Activated naive CD4-positive, alpha-beta T cell treated with anti-CD3 and anti-CD28 coated beads, Interleukin-2, amount 50 U/mL, for 24 hours (primary cell): Measurements from ENCODE around the gene DNAI4.
"Not testable (repeated sequence)": the region's sequence is repeated elsewhere in the genome, so short reads cannot be mapped to it uniquely, and the experiment has no call there.

Experiments used
- H3K27ac Mint-ChIP-seq: one replicate; pipeline ENCODE4 v1.8.0; 2021; ENCODE audit warnings: mild to moderate bottlenecking, mixed read lengths
- H3K27me3 Mint-ChIP-seq: one replicate; pipeline ENCODE4 v1.8.0; 2021; ENCODE audit warnings: mixed read lengths
- H3K36me3 Mint-ChIP-seq: one replicate; pipeline ENCODE4 v1.8.0; 2021; ENCODE audit warnings: mixed read lengths
- H3K4me1 Mint-ChIP-seq: one replicate; pipeline ENCODE4 v1.8.0; 2021; ENCODE audit warnings: mixed read lengths
- H3K4me3 Mint-ChIP-seq: one replicate; pipeline ENCODE4 v1.8.0; 2021; ENCODE audit warnings: mild to moderate bottlenecking, mixed read lengths
- H3K9me3 Mint-ChIP-seq: one replicate; pipeline ENCODE4 v1.8.0; 2021; ENCODE audit warnings: mixed read lengths

DNAI4 gene

DNA sequence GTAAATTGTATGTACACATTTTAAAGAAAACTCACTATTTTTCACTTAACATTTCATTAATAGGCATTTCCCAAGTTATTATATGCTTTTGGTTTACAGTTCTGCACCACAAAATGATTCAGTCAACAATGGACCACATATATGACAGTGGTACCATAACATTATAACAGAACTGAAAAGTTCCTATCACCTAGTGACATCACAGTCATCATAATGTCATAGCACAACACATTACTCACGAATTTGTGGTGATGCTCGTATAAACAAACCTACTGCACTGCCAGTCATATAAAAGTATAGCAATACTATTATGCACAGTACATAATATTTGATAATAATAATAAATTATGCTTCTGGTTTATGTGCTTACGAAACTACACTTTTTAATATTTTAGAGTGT is 30.9 kb downstream of the DNAI4 start:
- no peak overlapping the region for H3K4me3 Mint-ChIP-seq
- H3K36me3 Mint-ChIP-seq: no peaks in the 10 kb centered on the region
- no peaks in the 10 kb centered on the region for H3K9me3 Mint-ChIP-seq
- H3K4me1 Mint-ChIP-seq: no peaks in the 10 kb centered on the region
- H3K27me3 Mint-ChIP-seq: no peaks in the 10 kb centered on the region
- no peak overlapping the region for H3K27ac Mint-ChIP-seq

DNA sequence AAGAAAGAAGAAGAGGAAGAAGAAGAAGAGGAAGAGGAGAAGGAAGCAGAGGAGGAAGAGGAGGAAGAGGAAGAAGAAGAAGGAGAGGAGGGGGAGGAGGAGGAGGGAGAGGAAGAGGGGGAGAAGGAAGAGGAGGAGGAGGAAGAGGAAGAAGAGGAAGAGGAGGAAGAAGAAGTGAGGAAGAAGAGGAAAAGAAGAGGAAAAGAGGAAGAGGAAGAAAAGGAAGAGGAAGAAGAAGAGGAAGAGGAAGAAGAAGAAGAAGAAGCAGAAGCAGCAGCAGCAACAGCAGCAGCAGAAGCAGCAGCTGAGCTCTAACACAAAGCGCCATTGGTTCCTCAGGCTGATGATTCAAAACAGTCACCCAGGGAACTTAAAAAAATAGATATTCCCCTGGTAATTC is 34.0 kb downstream of the DNAI4 start:
- no peaks in the 10 kb centered on the region for H3K27me3 Mint-ChIP-seq
- H3K4me1 Mint-ChIP-seq: no peaks in the 10 kb centered on the region
- no peak overlapping the region for H3K27ac Mint-ChIP-seq
- no peaks in the 10 kb centered on the region for H3K36me3 Mint-ChIP-seq
- H3K9me3 Mint-ChIP-seq: no peaks in the 10 kb centered on the region
- no peak overlapping the region for H3K4me3 Mint-ChIP-seq

DNA sequence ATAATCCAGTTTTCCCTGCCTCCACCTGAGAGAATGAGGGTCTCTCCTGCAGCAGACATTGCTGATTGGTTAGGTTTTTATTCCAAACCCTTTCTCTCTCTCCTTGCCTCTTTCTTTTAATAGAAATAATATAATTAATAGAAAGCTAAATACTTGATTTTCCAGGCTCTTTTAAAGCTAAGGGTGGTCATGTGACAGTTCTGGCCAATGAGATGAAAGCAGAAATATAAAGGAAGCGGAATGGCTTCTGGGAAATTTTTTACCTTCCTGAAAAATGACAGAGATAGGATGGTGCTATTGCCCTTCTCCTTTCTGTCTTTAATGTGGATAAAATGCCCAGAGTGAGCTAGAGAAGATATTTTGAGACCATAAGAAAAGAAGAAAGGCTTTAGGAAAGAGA is 35.6 kb downstream of the DNAI4 start:
- Mint-ChIP-seq H3K27me3 (no peaks in the 10 kb centered on the region), H3K27ac (no peak overlapping the region), H3K9me3 (no peaks in the 10 kb centered on the region), H3K4me1 (no peaks in the 10 kb centered on the region), H3K4me3 (no peak overlapping the region), H3K36me3 (no peaks in the 10 kb centered on the region)

DNA sequence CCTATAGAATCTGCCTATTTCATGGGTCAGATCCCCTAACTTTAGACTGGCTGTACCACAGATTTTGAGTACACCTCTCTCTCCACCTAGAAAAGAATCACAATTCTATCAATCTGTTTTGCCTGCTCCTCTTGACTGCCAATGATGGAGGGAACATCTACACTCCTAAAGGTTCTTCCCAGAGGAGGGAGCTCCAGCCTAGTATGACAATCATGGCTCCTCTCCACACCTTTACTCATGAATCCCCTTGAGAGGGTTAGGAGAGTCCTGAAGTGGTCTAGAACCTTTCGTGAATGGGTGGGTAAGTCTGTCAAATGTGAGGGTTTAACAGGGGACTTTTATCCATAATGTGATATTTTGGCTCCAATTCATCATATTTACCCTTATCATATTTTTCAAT is 48.0 kb downstream of the DNAI4 start:
- no peak overlapping the region for H3K4me3 Mint-ChIP-seq
- H3K4me1 Mint-ChIP-seq: no peaks in the 10 kb centered on the region
- peaks cover 5% of the 10 kb centered on the region for H3K36me3 Mint-ChIP-seq
- H3K9me3 Mint-ChIP-seq: peaks cover 13% of the 10 kb centered on the region
- no peak overlapping the region for H3K27ac Mint-ChIP-seq
- no peaks in the 10 kb centered on the region for H3K27me3 Mint-ChIP-seq

DNA sequence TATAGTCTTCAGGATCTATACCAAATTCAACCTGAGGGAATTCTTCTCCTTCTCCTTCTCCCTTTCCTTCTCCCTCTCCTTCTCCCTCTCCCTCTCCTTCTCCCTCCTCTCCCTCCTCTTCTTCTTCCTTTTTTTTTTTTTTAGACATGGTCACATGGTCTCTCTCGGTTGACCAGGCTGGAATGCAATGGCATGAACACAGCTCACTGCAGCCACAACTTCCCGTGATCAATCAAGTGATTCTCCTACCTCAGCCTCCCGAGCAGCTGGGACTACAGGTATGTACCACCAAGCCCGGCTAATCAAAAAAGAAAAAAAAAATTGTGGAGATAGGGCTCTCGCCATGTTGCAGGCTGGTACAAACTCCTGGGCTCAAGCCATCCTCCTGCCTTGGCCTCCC is 51.5 kb downstream of the DNAI4 start:
- Mint-ChIP-seq H3K27ac (no peak overlapping the region), H3K27me3 (no peaks in the 10 kb centered on the region), H3K36me3 (no peaks in the 10 kb centered on the region)

DNA sequence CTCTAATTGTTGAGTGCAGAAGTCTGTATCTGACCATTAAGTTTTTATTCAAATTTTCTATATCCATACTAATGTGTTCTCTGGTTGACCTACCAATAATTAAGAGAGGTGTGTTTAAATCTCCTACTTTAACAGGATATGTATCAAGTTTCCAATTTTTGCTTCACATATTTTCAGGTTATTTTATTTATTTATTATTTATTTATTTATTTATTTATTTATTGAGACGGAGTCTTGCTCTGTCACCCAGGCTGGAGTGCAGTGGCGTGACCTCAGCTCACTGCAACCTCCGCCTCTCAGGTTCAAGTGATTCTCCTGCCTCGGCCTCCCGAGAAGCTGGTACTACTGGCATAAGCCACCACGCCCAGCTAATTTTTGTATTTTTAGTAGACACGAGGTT is 52.6 kb downstream of the DNAI4 start:
- H3K27ac Mint-ChIP-seq: not testable (repeated sequence)

More for the DNA sequence above, 51.5 kb downstream of the DNAI4 start:
- Mint-ChIP-seq H3K4me3 (no peak overlapping the region), H3K9me3 (no peaks in the 10 kb centered on the region), H3K4me1 (no peaks in the 10 kb centered on the region)

DNA sequence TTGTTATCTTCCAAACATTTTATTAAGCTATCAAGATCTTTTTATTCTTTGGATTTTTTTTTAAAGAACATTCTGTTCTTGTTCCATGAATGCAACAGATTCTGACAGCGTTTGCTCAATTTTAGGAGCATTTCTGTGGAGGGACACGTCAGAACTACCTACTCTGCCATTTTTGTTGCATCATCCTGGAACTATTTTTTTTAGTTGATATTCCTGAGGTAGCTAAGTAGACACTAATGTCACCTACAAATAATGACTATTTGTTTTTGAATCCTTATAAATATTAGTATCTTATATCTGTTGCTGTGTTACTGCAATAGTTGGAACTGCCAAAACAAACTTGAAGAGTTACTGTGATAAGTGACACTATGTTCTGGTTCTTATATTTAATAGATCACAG is 57.2 kb downstream of the DNAI4 start:
- no peaks in the 10 kb centered on the region for H3K9me3 Mint-ChIP-seq
- no peaks in the 10 kb centered on the region for H3K4me1 Mint-ChIP-seq
- no peaks in the 10 kb centered on the region for H3K36me3 Mint-ChIP-seq
- H3K27me3 Mint-ChIP-seq: no peaks in the 10 kb centered on the region
- H3K4me3 Mint-ChIP-seq: no peak overlapping the region
- H3K27ac Mint-ChIP-seq: no peak overlapping the region

More for the DNA sequence above, 52.6 kb downstream of the DNAI4 start:
- H3K27me3 Mint-ChIP-seq, H3K9me3 Mint-ChIP-seq, H3K4me3 Mint-ChIP-seq, H3K4me1 Mint-ChIP-seq, H3K36me3 Mint-ChIP-seq: not testable (repeated sequence)

DNA sequence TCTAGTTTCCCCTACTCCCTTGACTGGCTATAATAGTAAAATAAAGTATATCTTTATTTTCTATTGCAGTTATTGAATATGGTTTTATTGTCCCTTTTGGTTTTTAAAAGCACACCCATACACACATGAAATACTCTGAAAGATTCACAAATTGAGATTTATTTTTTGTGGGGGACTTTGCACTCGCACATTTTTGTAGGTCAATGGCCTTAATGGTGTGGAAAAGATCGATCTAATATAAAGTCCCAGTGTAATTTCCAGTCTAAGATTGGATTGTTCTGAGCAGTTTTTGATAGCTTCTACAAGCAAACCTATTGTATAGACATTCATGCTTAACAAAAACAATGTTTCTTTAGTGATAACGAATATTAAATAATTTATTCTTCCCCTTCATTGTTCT is 64.1 kb downstream of the DNAI4 start:
- Mint-ChIP-seq H3K27me3 (no peaks in the 10 kb centered on the region), H3K9me3 (no peaks in the 10 kb centered on the region)

DNA sequence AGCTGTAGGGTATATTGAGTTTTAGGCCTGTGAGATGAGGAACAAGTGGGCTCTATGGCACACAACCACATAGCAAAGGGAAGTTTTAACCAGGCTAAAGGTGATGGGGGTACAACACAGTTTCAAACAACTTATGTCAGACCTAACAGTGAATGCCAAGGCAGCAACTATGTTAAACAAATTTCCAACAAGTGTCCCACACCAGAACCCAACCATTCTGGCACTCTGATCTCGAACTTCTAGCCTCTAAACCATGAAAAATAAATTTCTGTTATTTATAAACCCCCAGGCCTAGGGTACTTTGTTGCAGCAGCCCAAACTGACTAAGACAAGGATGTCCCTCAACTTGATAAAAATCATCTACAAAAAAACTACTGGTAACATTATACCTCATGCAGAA is 71.3 kb downstream of the DNAI4 start:
- no peak overlapping the region for H3K4me3 Mint-ChIP-seq
- no peaks in the 10 kb centered on the region for H3K4me1 Mint-ChIP-seq
- peaks cover 15% of the 10 kb centered on the region for H3K9me3 Mint-ChIP-seq
- peaks cover 9% of the 10 kb centered on the region for H3K36me3 Mint-ChIP-seq
- no peak overlapping the region for H3K27ac Mint-ChIP-seq
- H3K27me3 Mint-ChIP-seq: no peaks in the 10 kb centered on the region

More for the DNA sequence above, 64.1 kb downstream of the DNAI4 start:
- no peak overlapping the region for H3K27ac Mint-ChIP-seq
- H3K36me3 Mint-ChIP-seq: no peaks in the 10 kb centered on the region
- no peak overlapping the region for H3K4me3 Mint-ChIP-seq
- no peaks in the 10 kb centered on the region for H3K4me1 Mint-ChIP-seq

DNA sequence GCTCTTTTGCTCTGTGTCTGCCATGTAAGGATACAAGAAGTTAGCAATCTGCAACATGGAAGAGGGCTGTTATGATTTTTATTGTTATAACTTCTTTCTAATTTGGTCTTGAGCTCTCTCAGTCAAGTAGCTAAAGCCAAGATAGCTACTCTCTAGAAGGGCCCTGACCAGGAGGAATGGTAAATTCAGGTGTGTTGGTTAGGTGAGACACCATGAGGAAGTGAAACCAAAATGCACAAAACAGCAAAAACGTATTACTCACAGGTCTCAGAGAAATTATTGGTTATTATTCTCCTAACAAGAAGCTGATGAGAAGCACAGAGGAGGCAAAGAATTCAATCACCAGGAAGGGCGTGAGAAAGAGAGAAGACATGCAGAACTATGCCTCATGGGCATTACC is 71.8 kb downstream of the DNAI4 start:
- H3K27ac Mint-ChIP-seq: no peak overlapping the region
- H3K9me3 Mint-ChIP-seq: peaks cover 15% of the 10 kb centered on the region
- no peak overlapping the region for H3K4me3 Mint-ChIP-seq
- H3K36me3 Mint-ChIP-seq: peaks cover 9% of the 10 kb centered on the region
- no peaks in the 10 kb centered on the region for H3K27me3 Mint-ChIP-seq
- H3K4me1 Mint-ChIP-seq: no peaks in the 10 kb centered on the region

DNA sequence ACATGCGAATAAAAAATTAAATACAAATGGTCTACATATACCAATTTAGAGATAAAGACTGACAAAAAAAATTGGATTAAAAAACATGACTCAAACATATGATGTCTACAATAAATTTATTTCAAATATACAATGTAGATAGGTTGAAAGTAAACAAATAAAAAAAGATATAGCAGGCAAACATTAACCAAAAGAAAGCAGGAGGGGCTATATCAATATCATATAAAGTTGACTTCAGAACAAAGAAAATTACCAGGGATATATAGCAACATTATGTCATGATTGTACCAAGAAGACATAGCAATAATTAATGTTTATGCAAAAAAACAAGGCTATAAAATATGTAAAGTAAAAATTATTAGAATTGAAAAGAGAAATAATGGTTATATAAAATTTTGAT is 73.7 kb downstream of the DNAI4 start:
- Mint-ChIP-seq H3K27me3 (no peaks in the 10 kb centered on the region), H3K4me1 (no peaks in the 10 kb centered on the region), H3K9me3 (peaks cover 15% of the 10 kb centered on the region), H3K36me3 (peaks cover 9% of the 10 kb centered on the region), H3K27ac (no peak overlapping the region), H3K4me3 (no peak overlapping the region)

DNA sequence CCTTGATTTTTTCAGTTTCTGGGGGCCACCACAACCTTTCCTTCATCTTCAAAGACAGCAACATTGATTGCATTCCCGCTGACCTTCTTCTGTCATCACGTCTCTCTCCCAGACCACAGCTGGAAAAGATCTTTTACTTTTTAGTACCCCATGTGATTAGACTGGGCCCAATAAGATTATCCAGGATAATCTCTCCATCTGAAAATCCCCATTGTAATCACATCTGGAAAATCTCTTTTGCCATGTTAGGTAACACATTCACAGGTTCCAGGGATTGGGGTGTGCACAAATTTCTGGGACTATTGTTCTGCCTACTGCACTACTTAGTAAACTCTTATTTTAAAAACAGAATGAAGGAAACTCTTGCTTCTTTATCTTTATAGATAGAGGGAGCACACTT is 76.5 kb downstream of the DNAI4 start:
- Mint-ChIP-seq H3K4me1 (no peaks in the 10 kb centered on the region), H3K4me3 (no peak overlapping the region), H3K27me3 (no peaks in the 10 kb centered on the region), H3K9me3 (peaks cover 15% of the 10 kb centered on the region), H3K27ac (no peak overlapping the region), H3K36me3 (peaks cover 11% of the 10 kb centered on the region)

DNA sequence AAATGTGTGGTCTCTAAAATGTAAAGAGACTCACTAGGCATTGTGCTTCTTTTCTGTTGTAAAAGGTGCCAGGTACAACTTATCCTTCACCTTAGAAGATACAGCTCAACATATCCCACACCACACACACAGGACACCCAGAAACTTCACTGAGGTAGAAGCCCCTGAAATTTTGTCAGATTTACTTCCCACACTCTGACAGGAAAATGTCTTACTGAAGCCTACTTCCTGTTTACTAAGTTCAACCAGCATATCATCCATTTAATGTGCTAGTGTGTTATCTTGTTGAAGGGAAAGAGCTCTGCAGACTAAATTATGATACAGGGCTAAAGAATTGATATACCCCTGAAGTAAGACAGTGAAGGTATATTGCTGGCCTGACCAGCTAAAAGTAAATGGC is 83.7 kb downstream of the DNAI4 start:
- peak overlapping the region; percentile 3 for H3K4me3 Mint-ChIP-seq
- no peaks in the 10 kb centered on the region for H3K27me3 Mint-ChIP-seq
- H3K27ac Mint-ChIP-seq: peak overlapping the region; percentile 74
- peaks cover 4% of the 10 kb centered on the region for H3K9me3 Mint-ChIP-seq
- H3K4me1 Mint-ChIP-seq: peaks cover 16% of the 10 kb centered on the region
- peaks cover 7% of the 10 kb centered on the region for H3K36me3 Mint-ChIP-seq

DNA sequence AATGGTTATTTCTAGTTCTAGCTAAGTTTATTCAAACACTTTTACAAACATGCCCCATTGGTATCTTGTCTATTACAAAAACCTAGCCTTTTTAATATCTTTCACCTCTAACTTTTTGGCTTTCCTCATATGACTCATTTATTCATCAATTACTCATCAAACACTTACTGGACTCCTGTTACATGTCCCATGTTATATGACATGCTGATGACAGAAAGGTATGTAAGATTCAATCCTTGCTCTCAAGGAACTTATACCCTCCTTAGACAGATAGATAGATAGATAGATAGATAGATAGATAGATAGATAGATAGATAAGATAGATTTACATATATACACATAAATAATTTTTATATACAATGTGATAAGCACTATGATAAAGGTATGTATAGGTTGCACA is 89.7 kb downstream of the DNAI4 start:
- H3K4me1 Mint-ChIP-seq: no peaks in the 10 kb centered on the region

DNA sequence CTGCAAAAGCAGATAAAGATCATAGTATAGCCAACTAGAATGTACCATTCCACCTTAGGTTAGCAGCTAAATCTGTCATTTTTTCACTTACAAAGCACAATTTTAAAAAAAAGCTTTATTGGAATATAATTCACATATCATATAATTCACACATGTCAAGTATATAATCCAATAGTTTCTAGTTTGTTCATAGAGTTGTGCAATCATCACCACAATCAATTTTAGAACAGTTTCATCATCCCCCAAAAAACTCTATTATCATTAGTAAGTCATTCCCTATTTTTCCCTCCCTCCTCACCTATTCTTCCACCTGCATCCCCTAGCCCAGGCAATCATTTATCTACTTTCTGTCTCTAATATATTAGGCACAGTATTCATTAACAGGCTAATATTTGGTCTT is 91.5 kb downstream of the DNAI4 start:
- H3K9me3 Mint-ChIP-seq: no peaks in the 10 kb centered on the region
- H3K4me1 Mint-ChIP-seq: no peaks in the 10 kb centered on the region
- no peaks in the 10 kb centered on the region for H3K36me3 Mint-ChIP-seq
- no peak overlapping the region for H3K27ac Mint-ChIP-seq
- no peaks in the 10 kb centered on the region for H3K27me3 Mint-ChIP-seq
- H3K4me3 Mint-ChIP-seq: no peak overlapping the region

More for the DNA sequence above, 89.7 kb downstream of the DNAI4 start:
- Mint-ChIP-seq H3K27me3 (no peaks in the 10 kb centered on the region), H3K9me3 (no peaks in the 10 kb centered on the region), H3K27ac (no peak overlapping the region), H3K4me3 (no peak overlapping the region), H3K36me3 (no peaks in the 10 kb centered on the region)

DNA sequence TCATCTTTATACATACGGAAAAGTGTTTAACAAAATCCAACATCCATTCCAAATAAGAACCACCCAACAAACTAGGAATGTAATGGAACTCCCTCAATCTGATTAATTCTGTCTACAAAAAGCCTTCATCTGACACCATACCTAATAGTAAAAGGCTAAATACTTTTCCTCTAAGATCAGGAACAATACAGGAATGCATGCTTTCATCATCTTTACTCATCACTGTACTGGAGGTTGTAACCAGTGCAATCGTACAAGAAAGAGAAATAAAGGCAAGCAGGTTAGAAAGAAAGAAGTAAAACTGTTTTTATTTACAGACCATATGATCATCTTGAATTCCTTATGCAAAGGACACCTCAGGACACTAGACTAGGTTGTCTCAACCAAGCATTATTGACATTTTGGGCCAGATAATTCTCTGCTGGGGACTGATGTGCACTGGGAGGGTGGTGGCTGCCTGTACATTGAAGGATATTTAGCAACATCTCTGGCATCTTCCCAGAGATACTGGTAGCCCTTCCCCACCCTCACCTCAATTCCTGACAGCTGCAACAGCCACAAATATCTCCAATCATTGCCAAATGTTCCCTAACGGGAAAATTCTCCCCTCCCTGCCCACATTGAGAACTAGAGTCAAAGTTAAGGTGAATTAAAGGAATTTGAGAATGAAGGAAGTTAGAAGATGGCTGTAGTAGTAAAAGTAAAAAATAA is 93.0 kb downstream of the DNAI4 start:
- H3K27me3 Mint-ChIP-seq: no peaks in the 10 kb centered on the region
- no peak overlapping the region for H3K4me3 Mint-ChIP-seq
- no peaks in the 10 kb centered on the region for H3K9me3 Mint-ChIP-seq
- H3K36me3 Mint-ChIP-seq: no peaks in the 10 kb centered on the region
- no peaks in the 10 kb centered on the region for H3K4me1 Mint-ChIP-seq
- no peak overlapping the region for H3K27ac Mint-ChIP-seq

DNA sequence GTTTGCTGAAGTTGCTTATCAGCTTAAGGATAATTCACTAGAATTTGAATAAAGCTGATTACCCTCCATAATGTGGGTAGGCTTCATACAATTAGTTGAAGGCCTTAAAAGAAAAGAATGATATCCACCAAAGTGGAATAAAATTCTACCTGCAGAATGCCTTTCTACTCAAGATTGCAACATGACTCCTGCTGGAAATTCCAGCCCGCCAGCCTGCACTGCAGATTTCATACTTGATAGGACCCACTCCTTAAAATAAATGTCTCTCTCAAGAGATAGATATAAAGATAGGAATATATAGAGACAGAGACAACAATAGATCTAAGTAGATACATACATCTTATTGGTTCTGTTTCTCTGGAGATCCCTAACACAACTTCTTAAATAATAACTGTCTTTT is 99.9 kb downstream of the DNAI4 start:
- Mint-ChIP-seq H3K9me3 (no peaks in the 10 kb centered on the region), H3K4me3 (no peak overlapping the region), H3K36me3 (no peaks in the 10 kb centered on the region)

More for the DNA sequence above, 99.9 kb downstream of the DNAI4 start:
- Mint-ChIP-seq H3K27me3 (no peaks in the 10 kb centered on the region), H3K27ac (no peak overlapping the region), H3K4me1 (no peaks in the 10 kb centered on the region)
